Left ventricle myocardium inferior (tissue), 1 donor: ENCODE measurements around the gene MEIOSIN. TPM values are rescaled to one million over a fixed set of nuclear protein-coding genes. Genes with fewer than 3 reads are reported as not detected.
"Not testable (repeated sequence)": the region's sequence is repeated elsewhere in the genome, so short reads cannot be mapped to it uniquely, and the experiment has no call there.

Experiments used
- DNase-seq: peaks from one replicate; pipeline ENCODE4 v3.0.0-alpha.2; 2020
- H3K27ac ChIP-seq: fragments of 200-600 bp; replicated peaks from 2 replicates; pipeline ENCODE4 v1.8.0; 2021
- H3K27me3 ChIP-seq: fragments of 200-600 bp; 2 replicates; pipeline ENCODE4 v1.8.0; 2021; ENCODE audit warnings: low read depth
- H3K36me3 ChIP-seq: fragments of 200-600 bp; 2 replicates; pipeline ENCODE4 v1.8.0; 2021
- H3K4me1 ChIP-seq: fragments of 200-600 bp; 2 replicates; pipeline ENCODE4 v1.8.0; 2021
- H3K4me3 ChIP-seq: fragments of 200-600 bp; 2 replicates; pipeline ENCODE4 v1.8.0; 2021; ENCODE audit warnings: mild to moderate bottlenecking, moderate library complexity
- H3K9me3 ChIP-seq: fragments of 200-600 bp; replicated peaks from 2 replicates; pipeline ENCODE4 v1.8.0; 2021
- CTCF ChIP-seq: fragments of 200-600 bp; IDR thresholded peaks from 2 replicates; pipeline ENCODE4 v1.8.0; 2021; ENCODE audit warnings: antibody characterized with exemption, mild to moderate bottlenecking, borderline replicate concordance
- intact Hi-C: fragments of 100-400 bp; cut with micrococcal nuclease; formaldehyde crosslinking; loops from one replicate; pipeline ENCODE4 v1.11.0; 2022
- total RNA-seq: library from RNA; stranded (reverse); fragmentation: NEBNext Ultra II Directional; extraction: Animal tissue kit (Norgen Biotek cat#: 25700); gene quantifications from one replicate; pipeline ENCODE4 v1.2.1, GENCODE V29; 2021
- donor health status: DM: no; HTN: yes; CAD: no; lungs with severe emphysema.

MEIOSIN gene
- total RNA-seq, 1 donor from 2014 or later = not detected

GRCh38 chr19:45739498-45740439, 6.5 kb downstream of the MEIOSIN start:
- Histone ChIP-seq H3K4me3 (no peak overlapping the region), H3K9me3 (no peaks in the 10 kb centered on the region), H3K27me3 (no peaks in the 10 kb centered on the region), H3K36me3 (no peaks in the 10 kb centered on the region), H3K4me1 (no peaks in the 10 kb centered on the region), H3K27ac (no peak overlapping the region)
- intact Hi-C loops = no loop called here
- DNase-seq = no peak
- no peak for TF ChIP-seq CTCF

- Histone ChIP-seq H3K27me3 (no peaks in the 10 kb centered on the region), H3K27ac (no peak overlapping the region), H3K9me3 (no peaks in the 10 kb centered on the region), H3K4me3 (no peak overlapping the region), H3K36me3 (no peaks in the 10 kb centered on the region), H3K4me1 (no peaks in the 10 kb centered on the region)
- intact Hi-C loops = no loop called here
- no peak for TF ChIP-seq CTCF
- no peak for DNase-seq
Measured at GRCh38 chr19:45742969-45743368, 9.7 kb downstream of the MEIOSIN start.

GRCh38 chr19:45745606-45746005, 12.4 kb downstream of the MEIOSIN start:
- Histone ChIP-seq H3K27ac (no peak overlapping the region), H3K4me3 (no peak overlapping the region), H3K9me3 (no peaks in the 10 kb centered on the region), H3K36me3 (no peaks in the 10 kb centered on the region), H3K27me3 (no peaks in the 10 kb centered on the region), H3K4me1 (no peaks in the 10 kb centered on the region)
- DNase-seq = no peak
- TF ChIP-seq CTCF = no peak
- intact Hi-C loops = no loop called here

GRCh38 chr19:45746866-45747265, 13.6 kb downstream of the MEIOSIN start:
- intact Hi-C loops = no loop called here
- H3K36me3 ChIP-seq = no peaks in the 10 kb centered on the region
- H3K27ac ChIP-seq = no peak overlapping the region
- no peak for DNase-seq
- no peaks in the 10 kb centered on the region for H3K4me1 ChIP-seq
- no peak overlapping the region for H3K4me3 ChIP-seq
- TF ChIP-seq CTCF = no peak
- H3K9me3 ChIP-seq = no peaks in the 10 kb centered on the region
- no peaks in the 10 kb centered on the region for H3K27me3 ChIP-seq

- Histone ChIP-seq H3K4me1 (no peaks in the 10 kb centered on the region), H3K9me3 (no peaks in the 10 kb centered on the region), H3K27ac (no peak overlapping the region), H3K27me3 (no peaks in the 10 kb centered on the region), H3K4me3 (no peak overlapping the region), H3K36me3 (no peaks in the 10 kb centered on the region)
- TF ChIP-seq CTCF = no peak
- intact Hi-C loops = no loop called here
- no peak for DNase-seq
Measured at GRCh38 chr19:45747513-45747912, 14.3 kb downstream of the MEIOSIN start.

- H3K4me3 ChIP-seq, H3K4me1 ChIP-seq, intact Hi-C loops, H3K27ac ChIP-seq, H3K27me3 ChIP-seq, H3K9me3 ChIP-seq, DNase-seq, H3K36me3 ChIP-seq: not testable (repeated sequence)
Measured at GRCh38 chr19:45751483-45751882, 18.2 kb downstream of the MEIOSIN start.
